Activated CD4-positive, CD25-positive, alpha-beta regulatory T cell treated with anti-CD3 and anti-CD28 coated beads, Interleukin-2, amount 50 U/mL, for 72 hours (primary cell): ENCODE results near the gene SIKE1.
"Not testable (repeated sequence)": the region's sequence is repeated elsewhere in the genome, so short reads cannot be mapped to it uniquely, and the experiment has no call there.

Experiments used
- DNase-seq: peaks from one replicate; pipeline ENCODE4 v3.0.0; 2021

The SIKE1 gene

DNA sequence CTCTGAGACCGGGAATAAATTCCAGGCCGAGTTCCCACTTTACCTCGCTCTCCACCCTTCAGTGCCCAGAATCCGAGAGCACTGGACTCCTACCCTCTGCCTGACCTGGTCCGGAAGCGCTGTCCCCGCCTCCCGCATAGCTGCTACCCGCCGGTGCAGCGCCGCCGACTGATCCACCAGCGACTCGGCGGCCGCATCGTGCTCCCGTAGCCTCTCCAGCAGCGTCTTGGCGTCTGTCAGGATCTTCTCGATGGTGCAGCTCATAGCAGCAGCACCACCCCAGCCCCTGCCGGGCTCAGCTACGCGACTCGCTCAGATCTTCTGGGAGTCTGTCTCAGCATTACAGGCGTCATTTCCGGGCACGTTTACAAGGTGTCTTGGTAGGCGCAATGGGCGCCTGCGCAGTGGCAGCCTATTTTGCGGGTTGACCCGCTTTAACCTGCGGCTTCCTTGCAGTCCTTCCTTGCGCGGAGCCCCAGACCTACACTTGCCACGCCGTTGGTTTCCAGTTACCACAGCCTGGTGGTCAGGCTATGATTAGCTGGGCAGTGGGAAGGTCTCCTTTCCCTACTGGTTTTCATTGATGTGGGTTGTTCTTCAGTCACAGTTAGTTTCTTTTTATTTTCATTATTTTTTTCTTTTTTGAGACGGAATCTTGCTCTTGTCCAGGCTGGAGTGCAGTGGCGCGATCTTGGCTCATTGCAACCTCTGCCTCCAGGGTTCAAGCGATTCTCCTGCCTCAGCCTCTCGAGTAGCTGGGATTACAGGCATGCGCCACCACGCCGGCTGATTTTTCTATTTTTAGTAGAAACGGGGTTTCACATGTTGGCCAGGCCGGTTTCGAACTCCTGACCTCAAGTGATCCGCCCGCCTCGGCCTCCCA is at the start of gene SIKE1:
TSS of gene SIKE1 (minus strand) at position 342 of the 883 bp plus-strand sequence. CDS start at position 264, 78 bp downstream.
- peak; percentile 90 for DNase-seq

- not testable (repeated sequence) for DNase-seq
Measured at GRCh38 chr1:114830075-114830474, 49.6 kb upstream of the SIKE1 start.

- no peak for DNase-seq
Measured at GRCh38 chr1:114828251-114828650, 47.8 kb upstream of the SIKE1 start.

- no peak for DNase-seq
Measured at GRCh38 chr1:114821978-114822377, 41.5 kb upstream of the SIKE1 start.

GRCh38 chr1:114820392-114820791 is 39.9 kb upstream of the SIKE1 start:
- DNase-seq: no peak

DNA sequence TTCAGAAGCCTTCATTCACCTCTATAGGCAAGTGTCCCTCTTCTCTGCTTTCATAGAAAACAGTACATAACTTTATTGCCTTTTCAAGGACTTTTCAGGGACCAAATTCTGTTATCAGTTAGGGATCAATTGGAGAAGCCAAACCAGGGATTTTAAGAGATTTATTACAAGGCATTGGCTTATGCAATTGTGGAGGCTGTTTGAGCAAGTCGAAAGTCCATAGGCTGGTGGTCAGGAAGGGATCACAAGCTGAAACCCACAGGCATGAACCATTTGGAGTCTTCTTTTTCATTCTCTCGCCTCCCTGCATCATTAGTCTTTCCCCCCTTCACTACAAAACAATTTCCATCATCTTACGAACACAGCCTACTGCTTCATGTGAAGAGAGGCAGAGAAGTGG is 39.4 kb upstream of the SIKE1 start:
- DNase-seq: no peak

- DNase-seq: not testable (repeated sequence)
Measured at GRCh38 chr1:114804449-114804848, 24.0 kb upstream of the SIKE1 start.

GRCh38 chr1:114803001-114803400 is 22.5 kb upstream of the SIKE1 start:
- no peak for DNase-seq

DNA sequence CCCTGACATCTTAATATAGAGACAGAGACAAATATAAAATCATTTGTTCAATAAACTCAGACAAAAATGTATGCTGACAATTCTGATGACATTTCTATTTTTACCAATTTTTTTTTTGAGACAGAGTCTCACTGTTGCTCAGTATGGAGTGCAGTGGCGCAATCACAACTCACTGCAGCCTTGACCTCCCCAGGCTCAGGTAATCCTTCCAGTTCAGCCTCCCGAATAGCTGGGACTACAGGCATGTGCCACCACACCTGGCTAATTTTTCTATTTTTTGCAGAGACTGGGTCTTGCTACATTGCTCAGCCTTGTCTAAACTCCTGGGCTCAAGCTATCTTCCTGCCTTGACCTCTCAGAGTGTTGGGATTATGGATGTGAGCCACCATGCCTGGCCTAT is 13.6 kb upstream of the SIKE1 start:
- DNase-seq: no peak

DNA sequence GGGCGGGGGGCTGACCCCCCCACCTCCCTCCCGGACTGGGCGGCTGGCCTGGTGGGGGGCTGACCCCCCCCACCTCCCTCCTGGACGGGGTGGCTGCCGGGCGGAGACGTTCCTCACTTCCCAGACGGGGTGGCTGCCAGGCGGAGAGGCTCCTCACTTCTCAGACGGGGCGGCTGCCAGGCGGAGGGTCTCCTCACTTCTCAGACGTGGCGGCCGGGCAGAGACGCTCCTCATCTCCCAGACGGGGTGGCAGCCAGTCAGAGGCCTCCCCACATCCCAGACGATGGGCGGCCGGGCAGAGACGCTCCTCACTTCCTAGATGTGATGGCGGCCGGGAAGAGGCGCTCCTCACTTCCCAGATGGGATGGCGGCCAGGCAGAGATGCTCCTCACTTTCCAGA is 10.1 kb upstream of the SIKE1 start:
- DNase-seq: not testable (repeated sequence)

DNA sequence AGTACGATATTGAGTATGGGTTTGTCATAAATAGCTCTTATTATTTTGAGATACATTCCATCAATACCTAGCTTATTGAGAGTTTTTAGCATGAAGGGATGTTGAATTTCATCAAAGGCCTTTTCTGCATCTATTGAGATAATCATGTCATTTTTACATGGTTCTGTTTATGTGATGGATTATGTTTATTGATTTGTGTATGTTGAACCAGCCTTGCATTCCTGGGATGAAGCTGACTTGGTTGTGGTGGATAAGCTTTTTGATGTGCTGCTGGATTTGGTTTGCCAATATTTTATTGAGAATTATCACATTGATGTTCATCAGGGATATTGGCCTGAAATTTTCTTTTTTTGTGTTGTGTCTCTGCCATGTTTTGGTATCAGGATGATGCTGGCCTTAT is 6.0 kb upstream of the SIKE1 start:
- not testable (repeated sequence) for DNase-seq

- no peak for DNase-seq
Measured at GRCh38 chr1:114782476-114782875, 2.0 kb upstream of the SIKE1 start.

DNA sequence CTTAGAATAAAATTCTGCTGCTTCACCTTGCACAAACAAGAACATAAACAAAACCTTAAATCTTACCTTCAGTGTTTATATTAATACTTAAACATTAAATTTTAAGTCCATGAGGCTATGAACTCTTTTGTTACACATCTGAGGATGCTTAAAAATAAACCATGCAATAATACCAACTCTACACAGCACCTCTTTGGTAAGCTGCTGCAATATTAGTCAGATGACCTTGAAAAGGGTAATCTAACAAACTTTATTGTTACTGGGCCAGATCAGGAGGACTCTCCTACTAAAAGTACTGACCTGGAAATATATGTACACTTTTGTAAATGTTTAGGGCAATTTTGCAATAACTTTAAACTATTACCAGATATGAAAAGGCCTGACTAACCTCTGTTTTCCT is 763 bp downstream of the SIKE1 start:
- no peak for DNase-seq

DNA sequence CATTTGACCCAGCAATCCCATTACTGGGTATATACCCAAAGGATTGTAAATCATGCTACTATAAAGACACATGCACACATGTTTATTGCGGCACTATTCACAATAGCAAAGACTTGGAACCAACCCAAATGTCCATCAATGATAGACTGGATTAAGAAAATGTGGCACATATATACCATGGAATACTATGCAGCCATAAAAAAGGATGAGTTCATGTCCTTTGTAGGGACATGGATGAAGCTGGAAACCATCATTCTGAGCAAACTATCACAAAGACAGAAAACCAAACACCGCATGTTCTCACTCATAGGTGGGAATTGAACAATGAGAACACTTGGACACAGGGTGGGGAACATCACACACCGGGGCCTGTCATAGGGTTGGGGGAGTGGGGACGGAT is 3.8 kb downstream of the SIKE1 start:
- DNase-seq: not testable (repeated sequence)

- no peak for DNase-seq
Measured at GRCh38 chr1:114771992-114772391, 8.5 kb downstream of the SIKE1 start.

GRCh38 chr1:114770989-114771388 is 9.5 kb downstream of the SIKE1 start:
- DNase-seq: no peak

GRCh38 chr1:114764689-114765088 is 15.8 kb downstream of the SIKE1 start:
- no peak for DNase-seq

GRCh38 chr1:114758256-114758832 is 22.1 kb downstream of the SIKE1 start:
- no peak for DNase-seq

DNA sequence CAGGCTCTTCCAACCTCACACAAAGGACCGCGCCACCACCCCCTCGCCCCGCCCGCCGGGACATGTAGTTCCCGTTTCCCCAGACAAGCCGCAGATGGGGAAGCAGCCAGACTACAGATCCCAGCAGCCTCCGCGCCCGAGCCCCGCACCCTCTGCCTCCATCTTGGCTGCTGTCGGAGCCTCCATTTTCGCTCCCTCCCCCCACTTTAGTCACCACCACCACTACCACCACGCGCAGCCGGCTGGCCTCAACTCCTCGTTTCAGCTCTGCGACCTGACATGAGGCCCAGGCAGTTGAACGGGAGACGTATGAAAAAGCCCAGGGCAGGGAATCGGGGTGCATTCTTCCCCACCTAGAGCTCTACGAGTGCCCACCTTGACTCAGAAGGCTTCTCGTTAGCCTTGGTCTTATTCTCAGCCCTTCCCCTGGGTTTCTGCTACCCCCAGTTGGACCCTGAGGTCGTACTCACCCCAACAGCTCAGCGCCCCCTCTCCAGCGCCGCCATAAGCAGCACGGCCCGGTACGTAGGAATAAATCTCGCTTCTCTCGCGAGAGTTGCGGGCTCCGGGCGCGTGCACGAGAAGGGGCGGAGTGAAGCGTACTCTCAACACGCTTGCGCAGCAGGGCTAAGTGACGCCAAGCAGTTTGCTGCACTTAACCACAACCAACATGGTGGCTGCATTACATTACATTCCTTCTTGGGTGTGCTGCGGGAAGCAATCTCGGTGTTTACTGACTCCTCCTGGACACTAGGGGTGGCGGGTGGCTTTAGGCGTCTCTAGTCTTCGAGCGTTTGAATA is 22.8 kb downstream of the SIKE1 start, which contains the start of gene CSDE1:
TSS of gene CSDE1 (minus strand) at position 530 of the 801 bp plus-strand sequence. CDS start 18,094 bp downstream, outside the sequence.
- peak; percentile 94 for DNase-seq

- no peak for DNase-seq
Measured at GRCh38 chr1:114756949-114757454, 23.5 kb downstream of the SIKE1 start.

- DNase-seq: no peak
Measured at GRCh38 chr1:114756009-114756892, 24.2 kb downstream of the SIKE1 start.
